IMR-90 (cell line): ENCODE measurements around the gene HGFAC.

ENCODE experiments used
- BHLHE40 ChIP-seq: fragments of 150-350 bp; IDR thresholded peaks from 2 replicates; pipeline ENCODE4 v1.6.1; 2016; ENCODE audit warnings: mild to moderate bottlenecking, low read depth, low read length
- CEBPB ChIP-seq: IDR thresholded peaks from 2 replicates; pipeline ENCODE4 v1.6.1; 2012; ENCODE audit warnings: low read depth, low read length, improper control_type of control experiment
- ELK1 ChIP-seq: fragments of 150-350 bp; IDR thresholded peaks from 2 replicates; pipeline ENCODE4 v1.6.1; 2016; ENCODE audit warnings: low read depth, mild to moderate bottlenecking, low read length, moderate library complexity, borderline replicate concordance
- FOS ChIP-seq: fragments of 150-350 bp; IDR thresholded peaks from 2 replicates; pipeline ENCODE4 v1.6.1; 2016; ENCODE audit warnings: low read depth, low read length
- MAFK ChIP-seq: IDR thresholded peaks from 2 replicates; pipeline ENCODE4 v1.6.1; 2012; ENCODE audit warnings: low read depth, low read length, improper control_type of control experiment
- MXI1 ChIP-seq: IDR thresholded peaks from 2 replicates; pipeline ENCODE4 v1.6.1; 2012; ENCODE audit warnings: low read depth, mild to moderate bottlenecking, low read length, moderate library complexity, borderline replicate concordance
- POLR2A ChIP-seq: IDR thresholded peaks from 2 replicates; pipeline ENCODE4 v1.6.1; 2012; ENCODE audit warnings: mild to moderate bottlenecking, low read depth, low read length
- RAD21 ChIP-seq: IDR thresholded peaks from 2 replicates; pipeline ENCODE4 v1.6.1; 2012; ENCODE audit warnings: low read length, improper control_type of control experiment
- RCOR1 ChIP-seq: IDR thresholded peaks from 2 replicates; pipeline ENCODE4 v1.6.1; 2012; ENCODE audit warnings: mild to moderate bottlenecking, low read length, improper control_type of control experiment; ENCODE audit not compliant: insufficient replicate concordance
- RFX5 ChIP-seq: IDR thresholded peaks from 2 replicates; pipeline ENCODE4 v1.8.0; 2012; ENCODE audit warnings: low read depth, mild to moderate bottlenecking, low read length, moderate library complexity
- SMC3 ChIP-seq: fragments of 150-350 bp; IDR thresholded peaks from 2 replicates; pipeline ENCODE4 v1.6.1; 2016; ENCODE audit warnings: low read depth, mild to moderate bottlenecking, antibody characterized with exemption, low read length, moderate library complexity
- USF2 ChIP-seq: fragments of 150-350 bp; IDR thresholded peaks from 2 replicates; pipeline ENCODE4 v1.6.1; 2017; ENCODE audit warnings: mild to moderate bottlenecking, antibody characterized with exemption, low read length, low read depth
- TF ChIP-seq, protein P1 (sequence below): conservative IDR thresholded peaks from 2 replicates; pipeline ENCODE4 v1.5.1; 2012; ENCODE audit warnings: mild to moderate bottlenecking, low read depth, low read length, improper control_type of control experiment

GRCh38 chr4:3442959-3443749 is 1.4 kb downstream of the HGFAC start:
- TF ChIP-seq, protein P1, sequence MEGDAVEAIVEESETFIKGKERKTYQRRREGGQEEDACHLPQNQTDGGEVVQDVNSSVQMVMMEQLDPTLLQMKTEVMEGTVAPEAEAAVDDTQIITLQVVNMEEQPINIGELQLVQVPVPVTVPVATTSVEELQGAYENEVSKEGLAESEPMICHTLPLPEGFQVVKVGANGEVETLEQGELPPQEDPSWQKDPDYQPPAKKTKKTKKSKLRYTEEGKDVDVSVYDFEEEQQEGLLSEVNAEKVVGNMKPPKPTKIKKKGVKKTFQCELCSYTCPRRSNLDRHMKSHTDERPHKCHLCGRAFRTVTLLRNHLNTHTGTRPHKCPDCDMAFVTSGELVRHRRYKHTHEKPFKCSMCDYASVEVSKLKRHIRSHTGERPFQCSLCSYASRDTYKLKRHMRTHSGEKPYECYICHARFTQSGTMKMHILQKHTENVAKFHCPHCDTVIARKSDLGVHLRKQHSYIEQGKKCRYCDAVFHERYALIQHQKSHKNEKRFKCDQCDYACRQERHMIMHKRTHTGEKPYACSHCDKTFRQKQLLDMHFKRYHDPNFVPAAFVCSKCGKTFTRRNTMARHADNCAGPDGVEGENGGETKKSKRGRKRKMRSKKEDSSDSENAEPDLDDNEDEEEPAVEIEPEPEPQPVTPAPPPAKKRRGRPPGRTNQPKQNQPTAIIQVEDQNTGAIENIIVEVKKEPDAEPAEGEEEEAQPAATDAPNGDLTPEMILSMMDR = peak; percentile 82
- no peak for TF ChIP-seq MAFK
- TF ChIP-seq POLR2A = no peak
- no peak for TF ChIP-seq USF2
- peak; percentile 95 for TF ChIP-seq RAD21
- no peak for TF ChIP-seq MXI1
- TF ChIP-seq SMC3 = peak; percentile 95
- no peak for TF ChIP-seq RCOR1
- TF ChIP-seq CEBPB = no peak
- TF ChIP-seq RFX5 = no peak
- no peak for TF ChIP-seq ELK1
- TF ChIP-seq BHLHE40 = no peak
- TF ChIP-seq FOS = no peak
